GM18870 (cell line): ENCODE measurements around the gene SETD6.
"Not testable (repeated sequence)": the region's sequence is repeated elsewhere in the genome, so short reads cannot be mapped to it uniquely, and the experiment has no call there.

Experiments used
- ATAC-seq: cut with Tn5 transposase; IDR thresholded peaks from one replicate; pipeline ENCODE4 v1.9.1; 2021; ENCODE audit warnings: moderate library complexity; ENCODE audit not compliant: unreplicated experiment

SETD6 gene, protein sequence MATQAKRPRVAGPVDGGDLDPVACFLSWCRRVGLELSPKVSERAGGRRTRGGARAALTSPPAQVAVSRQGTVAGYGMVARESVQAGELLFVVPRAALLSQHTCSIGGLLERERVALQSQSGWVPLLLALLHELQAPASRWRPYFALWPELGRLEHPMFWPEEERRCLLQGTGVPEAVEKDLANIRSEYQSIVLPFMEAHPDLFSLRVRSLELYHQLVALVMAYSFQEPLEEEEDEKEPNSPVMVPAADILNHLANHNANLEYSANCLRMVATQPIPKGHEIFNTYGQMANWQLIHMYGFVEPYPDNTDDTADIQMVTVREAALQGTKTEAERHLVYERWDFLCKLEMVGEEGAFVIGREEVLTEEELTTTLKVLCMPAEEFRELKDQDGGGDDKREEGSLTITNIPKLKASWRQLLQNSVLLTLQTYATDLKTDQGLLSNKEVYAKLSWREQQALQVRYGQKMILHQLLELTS

DNA sequence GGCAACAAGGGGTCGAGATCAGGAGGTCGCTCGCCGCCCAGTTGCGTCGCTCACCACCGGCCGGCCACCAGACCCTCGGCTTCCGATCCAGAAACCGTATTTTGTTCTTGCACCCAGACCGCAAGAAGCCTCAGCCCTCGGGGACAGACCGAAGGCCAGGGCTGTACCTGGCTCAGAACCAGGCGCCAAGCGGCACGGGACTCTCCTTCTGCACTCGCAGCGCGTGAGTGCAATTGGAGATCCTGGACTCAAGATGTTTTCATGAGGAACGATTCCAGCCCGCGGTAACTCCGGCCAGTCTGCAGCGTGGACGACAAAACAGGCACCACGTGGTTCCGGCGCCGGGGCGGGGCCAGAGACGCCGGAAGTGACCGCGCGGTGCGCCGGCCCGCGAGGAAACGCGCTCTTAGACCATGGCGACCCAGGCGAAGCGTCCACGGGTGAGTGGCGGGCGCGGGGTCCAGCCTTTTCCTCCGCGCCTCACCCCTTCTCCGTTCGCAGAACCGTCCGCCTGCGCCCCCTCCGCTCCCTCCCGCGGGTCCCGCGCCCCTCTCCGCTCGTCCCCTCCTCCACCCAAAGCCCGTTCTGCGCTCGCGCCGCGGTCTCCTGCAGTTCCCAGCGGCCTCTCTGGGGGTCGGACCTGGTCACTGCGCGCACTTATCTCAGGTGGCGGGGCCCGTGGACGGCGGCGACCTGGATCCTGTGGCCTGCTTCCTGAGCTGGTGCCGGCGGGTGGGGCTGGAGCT, at the start of gene SETD6:
TSS of gene SETD6 (plus strand) at position 393 of the 746 bp plus-strand sequence. CDS start at position 414, 21 bp downstream.
- ATAC-seq: peak; percentile 41

DNA sequence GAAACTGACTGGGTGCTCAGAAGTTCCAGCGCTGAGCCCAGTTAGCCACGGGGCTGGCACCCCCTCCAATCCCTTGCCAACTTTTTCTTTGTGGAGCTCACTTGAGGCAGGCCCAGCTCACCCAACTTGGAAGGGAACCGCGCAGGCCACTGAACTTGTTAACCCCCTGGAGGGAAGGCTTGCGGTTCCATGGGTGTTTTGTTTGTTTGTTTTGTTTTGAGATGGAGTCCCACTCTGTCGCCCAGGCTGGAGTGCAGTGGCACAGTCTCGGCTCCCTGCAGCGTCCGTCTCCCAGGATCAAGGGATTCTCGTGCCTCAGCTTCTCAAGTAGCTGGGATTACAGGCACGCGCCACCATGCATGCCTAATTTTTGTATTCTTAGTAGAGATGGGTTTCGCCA, 49.5 kb upstream of the SETD6 start:
- no peak for ATAC-seq

DNA sequence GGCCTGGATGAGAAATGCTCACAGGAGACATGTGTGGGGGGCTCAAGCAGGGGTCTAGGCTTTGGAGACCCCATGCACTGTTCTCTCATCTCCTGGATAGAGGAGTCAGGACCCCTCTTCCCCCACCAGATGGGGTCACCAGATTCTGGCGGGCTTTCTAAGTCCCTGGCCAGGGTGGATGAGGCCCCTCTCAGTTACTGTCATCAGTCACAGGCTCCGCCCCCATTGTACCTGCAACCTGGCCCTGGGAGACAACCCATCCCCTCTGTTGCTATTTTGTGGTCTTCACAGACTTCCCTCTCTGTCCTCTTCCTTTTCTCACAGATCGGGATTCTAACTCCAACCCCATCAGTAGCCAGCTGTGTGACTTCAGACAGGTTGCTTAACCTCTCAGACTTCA, 48.9 kb upstream of the SETD6 start:
- ATAC-seq: no peak

DNA sequence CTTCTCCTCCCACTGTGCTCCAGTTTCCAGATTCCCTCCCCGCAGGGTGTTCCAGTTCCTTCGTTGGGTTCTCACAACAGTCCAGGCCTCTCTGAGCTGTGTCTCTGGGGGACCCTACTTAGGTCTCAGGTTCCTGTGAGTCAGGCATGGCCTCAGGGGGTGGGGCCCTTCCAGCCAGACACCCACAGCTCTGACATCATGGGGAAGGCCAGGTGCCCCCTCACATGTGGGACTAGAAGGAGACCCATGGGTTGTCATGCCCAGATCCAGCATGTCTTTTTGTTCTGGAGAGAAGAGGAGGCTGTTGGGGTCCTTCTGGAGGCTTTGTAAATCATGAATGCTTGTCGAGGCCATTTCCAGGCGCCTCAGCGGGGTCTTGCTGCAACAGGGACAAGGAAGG, 47.4 kb upstream of the SETD6 start:
- ATAC-seq: no peak

DNA sequence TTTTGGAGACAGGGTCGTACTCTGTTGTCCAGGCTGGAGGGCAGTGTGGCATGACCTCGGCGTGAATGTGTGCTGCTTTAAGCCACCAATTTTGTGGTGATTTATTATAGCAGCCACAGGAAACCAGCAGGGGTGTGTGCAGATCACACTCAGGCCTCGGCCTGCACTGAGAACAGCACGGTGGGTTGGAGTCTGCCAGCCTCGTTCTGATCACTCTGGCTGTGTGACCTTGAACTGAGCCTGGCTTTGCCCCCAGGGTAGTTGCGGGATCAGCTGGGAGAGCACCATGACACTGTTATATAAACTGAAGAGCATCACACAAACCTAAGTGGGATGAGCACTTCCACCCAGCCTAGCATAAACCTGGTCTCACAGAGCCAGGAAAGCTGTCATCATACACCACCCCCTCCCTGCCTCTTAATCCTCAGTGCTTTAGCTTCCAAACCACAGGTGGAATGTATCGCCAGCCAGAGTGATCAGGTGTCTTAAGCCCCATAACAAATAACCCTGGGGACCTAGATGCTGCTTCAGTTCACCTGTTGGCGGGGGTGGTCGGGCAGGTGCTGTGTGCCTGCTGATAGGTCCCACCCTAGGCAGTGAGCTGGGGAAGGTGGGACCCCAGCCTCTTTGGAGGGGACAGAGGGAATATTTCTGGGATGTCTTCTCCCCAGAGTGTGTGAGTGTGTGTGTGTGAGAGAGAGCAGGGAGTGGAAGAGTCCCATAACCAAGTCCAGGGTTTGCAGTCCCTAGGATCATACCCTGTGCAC, 43.9 kb upstream of the SETD6 start:
- no peak for ATAC-seq

DNA sequence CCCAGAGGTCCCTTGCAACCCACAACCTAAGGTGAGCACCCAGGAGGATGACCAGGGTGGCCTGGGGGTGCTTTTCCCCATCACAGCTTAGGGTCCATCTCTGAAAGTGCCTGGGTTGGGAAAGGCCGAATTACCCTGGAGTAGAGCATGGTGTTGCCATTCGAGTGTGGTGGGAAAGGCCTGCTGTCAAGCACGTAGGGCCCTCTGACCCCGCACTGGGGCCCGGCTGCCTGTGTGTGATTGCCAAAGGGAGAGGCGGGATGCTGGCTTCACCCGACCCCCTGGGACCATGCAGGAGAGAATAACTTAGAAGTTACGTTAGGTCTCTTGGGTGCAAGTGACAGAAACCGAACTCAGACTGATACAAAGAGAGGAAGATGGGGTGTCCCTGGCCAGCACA, 43.1 kb upstream of the SETD6 start:
- ATAC-seq: no peak

DNA sequence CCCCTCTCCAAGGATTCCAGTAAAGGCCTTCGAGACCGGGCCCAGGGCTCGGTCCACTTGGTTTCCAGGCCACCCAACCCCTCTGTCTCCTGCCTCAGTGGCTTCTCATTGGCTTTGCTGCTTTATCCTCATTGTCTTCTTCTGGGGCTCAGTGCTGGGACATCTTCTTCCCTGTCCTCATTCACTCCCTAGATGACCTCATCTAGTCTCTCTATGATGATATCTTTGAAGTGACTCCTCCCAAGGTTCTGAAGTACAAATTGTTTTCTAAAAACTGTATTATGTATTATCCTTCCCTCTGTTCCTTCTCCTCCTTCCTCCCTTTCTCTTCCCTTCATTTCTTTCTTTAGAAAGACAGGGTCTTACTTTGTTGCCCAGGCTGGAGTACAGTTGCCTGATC, 42.5 kb upstream of the SETD6 start:
- no peak for ATAC-seq

DNA sequence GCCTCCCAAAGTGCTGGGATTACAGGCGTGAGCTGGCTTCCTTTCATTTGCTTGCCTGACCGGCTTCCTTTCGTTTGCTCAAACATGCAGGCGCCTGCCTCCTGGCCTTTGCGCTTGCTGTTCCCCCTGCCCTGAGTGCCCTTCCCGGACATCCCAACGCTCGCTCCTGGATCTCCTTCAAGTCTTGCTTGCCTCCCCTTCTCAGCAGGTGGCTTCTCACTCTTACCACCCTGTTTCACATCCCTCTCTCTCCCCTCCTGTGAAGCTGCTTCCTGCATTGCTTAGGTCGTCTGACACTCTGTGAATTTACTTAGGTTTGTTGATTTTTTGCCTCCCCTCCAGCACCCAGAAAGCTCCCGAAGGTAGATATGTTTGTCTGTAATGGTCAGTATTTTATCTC, 41.0 kb upstream of the SETD6 start:
- no peak for ATAC-seq

DNA sequence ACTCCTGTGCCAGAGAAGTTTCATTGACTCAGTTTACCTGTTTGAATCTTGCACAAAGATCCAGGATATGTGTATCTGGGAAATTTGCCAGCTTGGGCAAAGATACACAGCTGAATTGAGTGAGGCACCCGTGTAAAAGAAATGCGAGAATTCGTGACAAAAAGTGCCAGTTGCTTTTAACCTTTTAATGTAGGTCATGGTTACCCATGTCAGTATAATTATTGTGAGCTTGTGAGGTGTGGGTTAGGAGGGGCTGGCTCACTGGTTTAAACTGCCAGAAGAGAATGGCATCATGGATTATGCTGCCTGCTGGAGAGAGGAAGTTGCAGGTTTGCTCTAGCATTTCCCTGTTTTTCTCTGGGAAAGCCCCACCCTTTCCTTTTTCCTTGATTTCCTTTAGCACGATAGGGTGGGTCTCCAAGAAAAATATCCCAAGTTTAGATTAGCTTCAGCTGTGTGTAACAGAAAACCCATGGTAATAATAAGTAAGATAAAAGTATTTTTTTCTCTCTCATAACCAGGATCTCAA, 40.2 kb upstream of the SETD6 start:
- no peak for ATAC-seq

DNA sequence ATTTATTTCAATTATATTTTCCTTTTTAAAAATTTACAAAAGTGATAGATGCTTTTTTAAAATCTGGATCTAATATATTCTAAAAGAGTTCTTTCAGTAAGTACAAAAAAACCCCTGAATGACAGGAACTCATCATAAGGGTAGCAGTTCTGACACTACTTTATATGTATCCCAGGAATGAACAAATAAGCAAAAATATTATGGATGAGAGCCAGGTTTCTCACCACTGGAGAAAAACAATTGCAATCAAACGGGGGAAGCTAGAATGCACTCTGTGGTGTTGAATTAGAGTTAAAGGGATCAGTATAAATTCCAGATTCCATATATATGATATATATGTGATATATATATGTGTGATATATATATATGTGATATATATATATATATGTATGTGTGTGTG, 38.5 kb upstream of the SETD6 start:
- no peak for ATAC-seq

DNA sequence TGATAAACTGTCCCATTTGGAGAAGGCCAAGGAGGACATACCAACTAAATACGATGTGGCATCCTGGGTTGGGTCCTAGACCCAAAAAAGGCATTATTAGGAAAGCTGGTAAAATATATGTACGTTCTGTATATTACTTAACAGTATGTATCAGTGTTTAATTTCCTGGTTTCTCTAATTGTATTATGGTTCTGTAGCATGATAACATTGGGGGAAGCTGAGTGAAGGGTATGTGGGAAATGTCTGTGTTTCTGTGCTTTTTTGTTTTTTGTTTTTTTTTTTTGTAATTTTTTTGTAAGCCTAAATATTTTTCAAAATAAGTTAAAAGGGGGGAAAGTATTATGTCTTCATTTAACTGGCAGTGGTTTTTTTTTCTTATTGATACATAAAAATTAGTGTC, 36.9 kb upstream of the SETD6 start:
- no peak for ATAC-seq

DNA sequence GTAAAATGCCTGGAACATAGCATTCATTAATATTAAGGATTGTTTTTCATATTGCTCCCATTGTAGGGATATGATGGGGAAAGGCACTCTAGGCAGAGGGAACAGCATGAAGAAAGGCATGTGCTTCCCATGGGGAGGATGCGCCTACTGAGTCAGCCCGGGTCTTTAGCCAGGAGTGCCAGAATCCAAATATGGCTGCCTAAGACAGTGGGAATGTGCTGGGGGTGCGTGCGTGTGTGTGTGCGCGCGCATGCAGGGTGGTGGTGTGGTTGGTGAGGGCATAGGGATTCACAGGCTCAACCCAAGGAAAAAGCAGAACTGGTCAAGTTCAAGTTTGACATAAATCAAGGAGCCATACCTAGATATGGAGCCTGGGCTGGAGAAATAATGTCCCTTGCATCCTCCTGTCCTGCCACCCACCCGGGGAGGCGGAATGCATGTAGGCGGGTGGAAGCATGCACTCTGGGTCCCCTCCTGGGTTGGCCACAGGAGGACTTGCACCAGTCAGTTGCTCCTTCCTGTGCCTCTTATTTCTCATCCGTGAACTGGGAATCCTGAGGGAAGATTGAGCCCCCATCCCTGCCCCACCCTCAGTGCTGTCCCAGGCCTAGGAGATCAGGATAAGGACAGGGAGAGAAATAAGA, 34.0 kb upstream of the SETD6 start:
- no peak for ATAC-seq

DNA sequence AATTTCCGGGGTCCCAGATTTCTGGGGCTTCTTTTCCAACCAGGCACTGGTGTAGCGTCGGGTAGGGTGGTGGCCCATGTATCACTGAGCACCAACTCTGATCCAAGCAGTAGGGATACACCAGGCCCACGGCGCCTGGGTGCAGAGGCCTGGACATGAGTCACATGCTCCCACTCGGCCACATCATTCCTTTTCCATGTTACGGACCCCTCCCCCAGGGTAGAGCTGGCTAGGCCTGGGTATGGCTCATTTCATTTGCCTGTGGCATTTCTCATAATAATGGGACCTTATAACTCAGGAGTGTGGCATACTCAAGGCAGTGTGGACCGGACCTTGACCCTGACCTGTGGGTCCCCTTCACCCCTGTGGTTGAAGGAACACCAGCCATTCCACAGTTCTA, 33.4 kb upstream of the SETD6 start:
- ATAC-seq: no peak

DNA sequence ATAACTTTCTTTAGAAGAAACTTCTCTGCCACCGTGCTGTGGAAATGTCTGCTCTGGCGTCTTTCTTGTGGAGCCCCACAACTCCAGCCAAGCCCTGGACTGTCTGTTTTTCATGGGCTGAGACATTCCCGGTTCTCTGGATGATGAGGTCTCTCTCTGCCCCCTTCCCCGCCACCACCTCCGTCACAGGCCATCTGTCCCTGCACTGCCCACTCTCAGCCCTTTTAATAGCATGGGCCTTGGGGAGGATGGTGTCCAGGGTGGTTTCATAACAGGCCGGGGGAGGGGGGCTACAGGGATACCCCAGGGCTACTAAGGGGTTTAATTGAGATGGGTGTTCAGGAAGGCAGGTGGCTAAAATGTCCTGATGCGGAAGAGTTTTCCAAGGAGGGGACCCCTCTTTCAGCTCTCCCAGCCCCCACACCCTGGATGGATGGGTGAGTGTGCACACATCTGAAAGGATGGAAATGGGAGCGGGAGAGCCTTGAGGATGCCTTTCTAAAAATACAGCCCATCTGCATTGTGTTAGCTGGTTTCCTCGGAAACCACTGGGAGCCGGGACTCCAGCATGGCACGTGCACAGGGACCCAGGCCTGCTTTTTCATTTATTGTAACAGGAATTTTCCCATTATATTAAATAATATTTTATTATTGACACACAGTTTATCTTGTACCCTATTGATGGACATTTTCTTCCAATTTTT, 30.0 kb upstream of the SETD6 start:
- ATAC-seq: no peak

DNA sequence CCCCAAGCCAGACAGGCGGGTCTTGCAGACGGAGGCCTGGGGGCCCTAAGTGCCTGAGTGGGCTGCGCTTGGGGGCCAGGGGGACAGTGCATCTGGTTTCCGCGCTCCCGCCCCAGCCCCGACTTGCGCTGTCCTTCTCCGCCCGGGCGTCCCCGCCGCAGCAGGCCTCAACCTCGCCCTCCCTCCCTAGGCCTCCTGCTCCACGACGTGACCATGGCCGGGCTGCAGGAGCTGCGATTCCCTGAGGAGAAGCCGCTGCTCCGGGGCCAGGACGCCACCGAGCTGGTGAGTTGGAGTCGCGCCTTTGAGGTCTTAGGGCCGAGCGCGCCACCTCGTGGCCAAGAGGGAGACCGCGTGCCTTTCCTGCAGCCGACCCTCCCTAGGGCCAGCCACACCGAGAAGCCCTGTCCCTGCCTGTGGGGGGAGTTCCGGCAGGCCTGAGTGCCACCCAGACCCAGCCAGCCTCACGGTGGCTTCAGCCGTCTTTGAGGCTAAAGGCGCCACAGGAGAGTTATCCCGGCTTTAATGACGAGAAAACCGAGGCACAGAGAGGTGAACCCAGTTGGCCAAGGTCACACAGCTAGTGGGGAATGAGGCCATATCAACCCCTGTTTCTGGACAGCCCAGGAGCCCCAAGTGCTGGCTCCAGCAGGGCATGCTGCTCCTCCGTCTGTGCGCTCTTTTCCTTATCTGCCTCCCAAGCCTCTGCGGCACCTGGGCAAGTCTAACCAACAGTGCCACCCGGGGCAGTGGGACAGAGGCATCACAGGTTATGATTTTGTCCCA, 27.6 kb upstream of the SETD6 start:
- ATAC-seq: no peak

DNA sequence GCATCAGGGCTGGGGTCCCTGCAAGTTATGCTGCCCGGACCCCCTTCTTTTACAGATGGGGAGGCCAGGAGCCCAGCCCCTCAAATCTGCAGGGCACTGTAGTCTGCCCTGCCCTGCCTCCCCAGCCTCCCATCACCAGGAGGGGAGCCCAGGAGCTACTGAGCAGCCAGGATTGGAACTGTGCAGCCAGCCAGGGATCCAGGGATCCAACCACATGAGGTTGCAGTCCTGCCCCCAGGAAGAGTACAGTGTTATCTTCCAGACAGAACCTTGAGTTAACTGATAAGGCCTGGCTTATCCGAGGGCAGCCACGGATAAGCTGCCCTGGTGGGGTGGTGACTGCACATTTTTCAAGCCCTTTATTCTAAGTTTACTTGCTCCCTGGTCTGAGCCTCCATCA, 26.8 kb upstream of the SETD6 start:
- no peak for ATAC-seq

DNA sequence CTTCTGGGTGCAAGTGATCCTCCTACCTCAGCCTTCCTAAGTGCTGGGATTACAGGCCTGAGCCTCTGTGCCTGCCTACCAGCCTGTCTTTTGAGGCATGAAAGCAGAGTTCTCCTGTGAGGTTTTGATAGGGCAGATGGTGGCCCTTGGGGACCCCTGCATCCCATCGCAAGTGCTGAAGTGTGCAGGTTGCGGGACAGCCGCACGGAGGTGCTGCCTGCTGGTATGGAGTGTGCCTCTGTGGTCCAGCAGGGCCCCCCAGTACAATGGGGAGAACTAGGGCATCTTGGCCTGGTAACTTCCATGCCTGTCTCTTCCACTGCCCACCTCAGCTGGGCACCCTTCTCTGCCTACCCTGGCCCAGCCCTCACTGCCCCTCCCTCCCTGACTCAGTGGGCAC, 25.3 kb upstream of the SETD6 start:
- ATAC-seq: no peak

DNA sequence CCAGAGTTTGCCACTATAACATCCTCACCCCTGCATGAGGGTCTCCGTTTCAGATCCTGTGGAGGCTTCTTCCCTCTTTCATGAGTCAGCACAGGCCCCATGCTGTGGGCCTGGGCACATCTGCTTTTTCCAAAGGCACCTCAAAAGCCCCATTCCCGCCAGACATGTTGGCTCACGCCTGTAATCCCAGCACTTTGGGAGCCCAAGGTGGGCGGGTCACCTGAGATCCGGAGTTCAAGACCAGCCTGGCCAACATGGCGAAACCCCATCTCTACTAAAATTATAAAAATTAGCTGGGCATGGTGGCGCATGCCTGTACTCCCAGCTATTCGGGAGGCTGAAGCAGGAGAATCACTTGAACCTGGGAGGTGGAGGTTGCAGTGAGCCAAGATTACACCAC, 24.8 kb upstream of the SETD6 start:
- not testable (repeated sequence) for ATAC-seq

DNA sequence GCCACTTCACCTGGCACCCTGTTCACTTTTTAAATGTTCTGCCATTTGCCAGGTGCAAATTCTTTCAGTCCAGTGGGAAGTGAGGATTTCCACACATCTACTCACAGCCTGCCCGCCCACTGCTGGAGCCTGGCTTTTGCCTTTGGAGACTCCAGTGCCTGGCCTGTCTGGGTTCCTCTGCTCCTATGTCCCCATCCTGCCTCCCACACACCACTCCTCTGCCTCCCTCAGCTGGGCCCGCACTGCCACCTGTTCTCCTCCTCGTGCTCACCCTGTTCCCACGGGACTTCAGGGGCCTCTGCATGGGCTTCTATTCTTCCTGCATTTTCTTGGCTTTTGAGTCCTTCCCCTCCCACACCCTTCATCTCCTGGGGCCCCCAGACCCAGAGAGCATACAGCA, 23.3 kb upstream of the SETD6 start:
- no peak for ATAC-seq
